Type B pancreatic cell (in vitro differentiated cells): ENCODE data around the gene SNX8. TPM values are rescaled to one million over a fixed set of nuclear protein-coding genes. Genes with fewer than 3 reads are reported as not detected.

Experiments
- DNase-seq: peaks from one replicate; pipeline ENCODE4 v3.0.0; 2021; ENCODE audit warnings: mixed read lengths; ENCODE audit not compliant: unreplicated experiment; ENCODE audit errors: extremely low spot score
- H3K27ac Mint-ChIP-seq: 2 replicates; pipeline ENCODE4 v1.8.0; 2021; ENCODE audit warnings: mild to moderate bottlenecking, mixed read lengths
- H3K27me3 Mint-ChIP-seq: 2 replicates; pipeline ENCODE4 v1.8.0; 2021; ENCODE audit warnings: mixed read lengths
- H3K36me3 Mint-ChIP-seq: 2 replicates; pipeline ENCODE4 v1.8.0; 2021; ENCODE audit warnings: mixed read lengths
- H3K4me1 Mint-ChIP-seq: one replicate; pipeline ENCODE4 v1.8.0; 2021; ENCODE audit warnings: mixed read lengths; ENCODE audit not compliant: unreplicated experiment
- H3K4me3 Mint-ChIP-seq: 2 replicates; pipeline ENCODE4 v1.8.0; 2021; ENCODE audit warnings: mild to moderate bottlenecking, mixed read lengths
- H3K9me3 Mint-ChIP-seq: 2 replicates; pipeline ENCODE4 v1.8.0; 2021; ENCODE audit warnings: mixed read lengths
- CTCF ChIP-seq: fragments of 200-600 bp; sonication (generic); conservative IDR thresholded peaks from 2 replicates; pipeline ENCODE4 v1.5.0; 2021; ENCODE audit warnings: antibody characterized with exemption, mild to moderate bottlenecking
- total RNA-seq: library from RNA; stranded (reverse); gene quantifications from 2 replicates; pipeline ENCODE4 v1.2.1, GENCODE V29; 2021; ENCODE audit warnings: low replicate concordance

Gene SNX8
- total RNA-seq, 1 donor from 2014 or later = 29.1 TPM

GRCh38 chr7:2301511-2301863 lies 12.8 kb downstream of the SNX8 start:
- peak overlapping the region; percentile 46 for H3K27ac Mint-ChIP-seq
- TF ChIP-seq CTCF = no peak

GRCh38 chr7:2299870-2300512 lies 14.2 kb downstream of the SNX8 start:
- Mint-ChIP-seq H3K36me3 (peaks cover 7% of the 10 kb centered on the region), H3K27me3 (peaks cover 19% of the 10 kb centered on the region), H3K27ac (peak overlapping the region; percentile 55), H3K4me3 (peak overlapping the region; percentile 27), H3K9me3 (no peaks in the 10 kb centered on the region), H3K4me1 (peaks cover 38% of the 10 kb centered on the region)
- TF ChIP-seq CTCF = no peak
- no peak for DNase-seq

More at GRCh38 chr7:2301511-2301863, 12.8 kb downstream of the SNX8 start:
- Mint-ChIP-seq H3K27me3 (peaks cover 16% of the 10 kb centered on the region), H3K4me3 (no peak overlapping the region), H3K9me3 (no peaks in the 10 kb centered on the region), H3K4me1 (peaks cover 28% of the 10 kb centered on the region), H3K36me3 (peaks cover 7% of the 10 kb centered on the region)
- no peak for DNase-seq

- no peak for DNase-seq
- peak overlapping the region; percentile 55 for H3K27ac Mint-ChIP-seq
These were observed 15.0 kb downstream of the SNX8 start for GRCh38 chr7:2299131-2299829.

GRCh38 chr7:2296832-2297231 lies 17.4 kb downstream of the SNX8 start:
- no peak for TF ChIP-seq CTCF
- H3K4me1 Mint-ChIP-seq = peaks cover 31% of the 10 kb centered on the region
- no peaks in the 10 kb centered on the region for H3K9me3 Mint-ChIP-seq
- H3K27me3 Mint-ChIP-seq = peaks cover 19% of the 10 kb centered on the region
- no peak for DNase-seq
- peaks cover 4% of the 10 kb centered on the region for H3K36me3 Mint-ChIP-seq
- H3K4me3 Mint-ChIP-seq = no peak overlapping the region
- H3K27ac Mint-ChIP-seq = no peak overlapping the region

More at GRCh38 chr7:2299131-2299829, 15.0 kb downstream of the SNX8 start:
- H3K4me3 Mint-ChIP-seq = peak overlapping the region; percentile 27
- peaks cover 19% of the 10 kb centered on the region for H3K27me3 Mint-ChIP-seq
- no peak for TF ChIP-seq CTCF
- peaks cover 31% of the 10 kb centered on the region for H3K4me1 Mint-ChIP-seq
- H3K36me3 Mint-ChIP-seq = peaks cover 4% of the 10 kb centered on the region
- H3K9me3 Mint-ChIP-seq = no peaks in the 10 kb centered on the region

GRCh38 chr7:2295936-2296620 lies 18.2 kb downstream of the SNX8 start:
- Mint-ChIP-seq H3K4me3 (no peak overlapping the region), H3K27me3 (peaks cover 16% of the 10 kb centered on the region), H3K27ac (no peak overlapping the region), H3K4me1 (peaks cover 28% of the 10 kb centered on the region), H3K36me3 (peaks cover 4% of the 10 kb centered on the region), H3K9me3 (no peaks in the 10 kb centered on the region)
- TF ChIP-seq CTCF = no peak
- no peak for DNase-seq
